PC-9 (cell line): ENCODE data around the gene SAMD14. TPM values are rescaled to one million over a fixed set of nuclear protein-coding genes. Genes with fewer than 3 reads are reported as not detected.

ENCODE experiments used
- BruUV-seq: library from RNA; stranded (reverse); fragments of 400-500 nt; replicated peaks from 2 replicates; lab custom pipeline; 2021; lab: Mats Ljungman, UMichigan
- CTCF ChIA-PET: fragments of 300-600 bp; sonication (Branson Sonifier 250); formaldehyde crosslinking; loops from one replicate; lab custom pipeline; 2022; ENCODE audit warnings: antibody characterized with exemption; lab: Charles Lee
- POLR2A ChIA-PET: fragments of 300-600 bp; sonication (Branson Sonifier 250); formaldehyde crosslinking; loops from one replicate; lab custom pipeline; 2022; ENCODE audit warnings: antibody characterized with exemption; ENCODE audit not compliant: unreplicated experiment; lab: Charles Lee
- DNase-seq, 2 experiments: peaks; one replicate each; pipeline versions ENCODE4 v3.0.0 to v3.0.0-alpha.2; 2015 to 2022; ENCODE audit warnings: mixed read lengths in 1 of 2
- H2AFZ ChIP-seq: fragments of 200-600 bp; sonication (generic); 2 replicates; pipeline ENCODE4 v1.8.1; 2017; ENCODE audit warnings: antibody characterized with exemption
- H3F3A ChIP-seq: fragments of 200-600 bp; sonication (generic); 2 replicates; pipeline ENCODE4 v1.8.1; 2017; ENCODE audit warnings: antibody characterized with exemption, mild to moderate bottlenecking, low read depth; ENCODE audit not compliant: insufficient read depth
- H3K27ac ChIP-seq: fragments of 200-600 bp; sonication (generic); 2 replicates; pipeline ENCODE4 v1.6.1; 2016; ENCODE audit warnings: mixed run types
- H3K27me3 ChIP-seq: fragments of 200-600 bp; sonication (generic); 2 replicates; pipeline ENCODE4 v1.6.1; 2016; ENCODE audit warnings: low read depth, mixed run types; ENCODE audit not compliant: insufficient read depth
- H3K36me3 ChIP-seq: fragments of 200-600 bp; sonication (generic); 2 replicates; pipeline ENCODE4 v1.6.1; 2016; ENCODE audit warnings: low read depth, mixed run types
- H3K4me1 ChIP-seq: fragments of 200-600 bp; sonication (generic); replicated peaks from 2 replicates; pipeline ENCODE4 v1.6.1; 2016; ENCODE audit warnings: mixed run types; ENCODE audit not compliant: insufficient read depth
- H3K4me2 ChIP-seq: fragments of 200-600 bp; sonication (generic); 2 replicates; pipeline ENCODE4 v1.6.1; 2017; ENCODE audit warnings: mixed run types
- H3K4me3 ChIP-seq: fragments of 200-600 bp; sonication (generic); 2 replicates; pipeline ENCODE4 v1.6.1; 2016; ENCODE audit warnings: mixed run types
- H3K79me2 ChIP-seq: fragments of 200-600 bp; sonication (generic); 2 replicates; pipeline ENCODE4 v1.6.1; 2017; ENCODE audit warnings: low read depth, mixed run types
- H3K9me2 ChIP-seq: fragments of 200-600 bp; sonication (generic); 2 replicates; pipeline ENCODE4 v1.8.1; 2017; ENCODE audit warnings: mild to moderate bottlenecking; ENCODE audit not compliant: insufficient read depth
- H3K9me3 ChIP-seq: fragments of 200-600 bp; sonication (generic); 2 replicates; pipeline ENCODE4 v1.8.1; 2016; ENCODE audit warnings: low read depth; ENCODE audit not compliant: insufficient read depth
- H4K20me1 ChIP-seq: fragments of 200-600 bp; sonication (generic); 2 replicates; pipeline ENCODE4 v1.8.1; 2017; ENCODE audit not compliant: insufficient read depth
- EZH2 ChIP-seq: fragments of 200-600 bp; sonication (generic); IDR thresholded peaks from 2 replicates; pipeline ENCODE4 v1.8.0; 2017; ENCODE audit warnings: antibody characterized with exemption, low read depth
- intact Hi-C: fragments of 100-400 bp; cut with micrococcal nuclease; formaldehyde crosslinking; loops from one replicate; pipeline ENCODE4 v1.10.0; 2022; ENCODE audit not compliant: unreplicated experiment
- total RNA-seq: library from RNA; stranded (reverse); gene quantifications from 2 replicates; pipeline ENCODE4 v1.2.3, GENCODE V29; 2021
- TF ChIP-seq, protein P1 (sequence below): fragments of 200-600 bp; sonication (generic); conservative IDR thresholded peaks from 2 replicates; pipeline ENCODE4 v1.6.1; 2017; ENCODE audit warnings: mixed run types, antibody characterized with exemption, mild to moderate bottlenecking, moderate library complexity

SAMD14 gene
- total RNA-seq, 1 experiment from 2014 or later, result 0.17 TPM

DNA sequence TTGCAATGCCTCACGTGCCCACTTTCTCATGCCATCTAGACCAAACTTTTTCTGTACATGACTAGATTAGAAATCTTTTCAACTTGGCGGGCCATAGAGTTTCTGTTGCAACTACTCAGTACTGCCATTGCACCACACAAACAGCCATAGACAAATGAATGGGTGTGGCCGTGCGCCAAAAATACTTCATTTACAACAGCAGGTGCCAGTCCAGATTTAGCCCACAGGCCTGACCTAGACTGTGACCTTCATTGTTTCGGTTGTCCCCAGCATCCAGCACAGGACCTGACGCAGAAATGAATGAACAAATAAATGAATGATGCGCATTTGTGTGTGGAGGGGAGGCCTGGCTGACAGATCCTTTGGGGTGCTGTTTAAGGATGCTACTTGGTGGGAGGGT, 49.1 kb downstream of the SAMD14 start:
- Histone ChIP-seq H4K20me1 (peaks cover 87% of the 10 kb centered on the region), H2AFZ (no peak overlapping the region), H3K9me2 (no peaks in the 10 kb centered on the region), H3K9me3 (no peaks in the 10 kb centered on the region), H3K27ac (peak overlapping the region; percentile 23; the same call in 1 of the 2 replicates), H3K4me3 (no peak overlapping the region), H3K79me2 (peaks cover 34% of the 10 kb centered on the region; the same call in 1 of the 2 replicates), H3K36me3 (peaks cover 85% of the 10 kb centered on the region), H3K4me2 (no peak overlapping the region), H3F3A (peaks cover 96% of the 10 kb centered on the region), H3K4me1 (no peaks in the 10 kb centered on the region), H3K27me3 (no peaks in the 10 kb centered on the region)
- no TSS peak for BruUV-seq
- CTCF ChIA-PET, result no interaction called here
- no peak for DNase-seq
- POLR2A ChIA-PET, result no interaction called here
- intact Hi-C loops, result loop anchor here (10.0 kb wide), 1 partner anchor 506 kb away; the partner anchor contains the start of gene NXPH3
- TF ChIP-seq, protein P1, sequence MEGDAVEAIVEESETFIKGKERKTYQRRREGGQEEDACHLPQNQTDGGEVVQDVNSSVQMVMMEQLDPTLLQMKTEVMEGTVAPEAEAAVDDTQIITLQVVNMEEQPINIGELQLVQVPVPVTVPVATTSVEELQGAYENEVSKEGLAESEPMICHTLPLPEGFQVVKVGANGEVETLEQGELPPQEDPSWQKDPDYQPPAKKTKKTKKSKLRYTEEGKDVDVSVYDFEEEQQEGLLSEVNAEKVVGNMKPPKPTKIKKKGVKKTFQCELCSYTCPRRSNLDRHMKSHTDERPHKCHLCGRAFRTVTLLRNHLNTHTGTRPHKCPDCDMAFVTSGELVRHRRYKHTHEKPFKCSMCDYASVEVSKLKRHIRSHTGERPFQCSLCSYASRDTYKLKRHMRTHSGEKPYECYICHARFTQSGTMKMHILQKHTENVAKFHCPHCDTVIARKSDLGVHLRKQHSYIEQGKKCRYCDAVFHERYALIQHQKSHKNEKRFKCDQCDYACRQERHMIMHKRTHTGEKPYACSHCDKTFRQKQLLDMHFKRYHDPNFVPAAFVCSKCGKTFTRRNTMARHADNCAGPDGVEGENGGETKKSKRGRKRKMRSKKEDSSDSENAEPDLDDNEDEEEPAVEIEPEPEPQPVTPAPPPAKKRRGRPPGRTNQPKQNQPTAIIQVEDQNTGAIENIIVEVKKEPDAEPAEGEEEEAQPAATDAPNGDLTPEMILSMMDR, result no peak
- TF ChIP-seq EZH2, result no peak

DNA sequence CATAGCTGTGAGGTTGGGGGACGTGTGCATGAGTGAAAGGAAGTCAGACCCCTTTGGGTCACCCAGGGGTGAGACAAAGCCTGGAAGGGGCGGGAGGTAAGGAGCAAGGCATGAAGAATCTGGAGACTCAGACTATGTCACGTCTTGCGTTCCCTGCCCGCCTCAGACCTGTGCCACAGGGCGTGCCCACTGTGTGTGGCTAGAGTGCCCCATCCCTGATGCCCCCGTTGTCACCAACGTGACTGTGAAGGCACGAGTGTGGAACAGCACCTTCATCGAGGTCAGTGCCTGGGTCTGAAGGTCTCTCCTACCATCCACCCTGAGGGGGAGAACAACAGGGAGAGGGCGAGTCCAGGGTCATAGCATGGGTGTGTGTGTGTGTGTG, 49.9 kb downstream of the SAMD14 start:
- ChIA-PET POLR2A (no interaction called here), CTCF (no interaction called here)
- Histone ChIP-seq H3F3A (peaks cover 100% of the 10 kb centered on the region), H4K20me1 (peaks cover 91% of the 10 kb centered on the region), H3K79me2 (peaks cover 41% of the 10 kb centered on the region), H3K4me3 (no peak overlapping the region), H3K9me3 (no peaks in the 10 kb centered on the region), H3K4me2 (no peak overlapping the region), H3K36me3 (peaks cover 90% of the 10 kb centered on the region), H3K4me1 (no peaks in the 10 kb centered on the region), H3K27ac (peak overlapping the region; percentile 23; the same call in 1 of the 2 replicates), H2AFZ (no peak overlapping the region), H3K27me3 (no peaks in the 10 kb centered on the region), H3K9me2 (no peaks in the 10 kb centered on the region)
- no peak for DNase-seq
- BruUV-seq, result no TSS peak
- intact Hi-C loops, result loop anchor here (10.0 kb wide), 1 partner anchor 505 kb away; the partner anchor contains the start of gene NXPH3
- TF ChIP-seq, protein P1, result no peak
- TF ChIP-seq EZH2, result no peak

DNA sequence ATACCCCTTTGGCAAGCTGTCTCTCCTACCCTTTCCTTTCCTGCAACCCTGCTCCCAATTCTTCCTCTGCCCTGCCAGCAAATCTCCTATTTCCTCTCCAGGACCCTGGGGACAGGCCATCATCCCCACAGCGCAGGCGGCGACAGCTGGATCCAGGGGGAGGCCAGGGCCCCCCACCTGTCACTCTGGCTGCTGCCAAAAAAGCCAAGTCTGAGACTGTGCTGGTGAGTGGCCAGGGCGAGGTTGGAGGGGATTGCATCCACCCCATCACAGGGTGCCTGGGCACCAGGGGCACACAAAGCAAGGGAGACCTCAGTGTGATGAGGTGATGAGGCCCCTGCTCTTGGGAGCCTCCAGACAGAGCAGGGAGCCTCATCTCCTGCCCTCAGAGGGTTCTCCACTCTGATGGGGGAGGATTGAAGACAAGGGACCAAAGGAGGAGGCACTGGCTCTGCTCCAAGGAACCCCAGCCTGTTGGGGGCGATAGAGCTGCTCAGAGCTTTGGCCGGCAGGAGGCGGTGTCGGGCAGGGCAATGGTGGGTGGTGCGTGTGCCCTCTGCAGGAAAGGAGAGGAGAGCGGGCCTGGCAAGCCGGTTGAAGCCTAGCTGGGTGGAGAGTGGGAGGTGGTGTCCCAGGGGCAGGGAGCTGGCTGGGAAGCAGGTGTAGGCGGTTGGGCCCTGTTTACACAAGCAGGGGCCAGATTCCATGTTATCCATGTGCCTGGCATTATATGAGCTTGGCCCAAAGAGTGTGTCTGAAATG, 50.4 kb downstream of the SAMD14 start:
- POLR2A ChIA-PET, result no interaction called here
- no TSS peak for BruUV-seq
- intact Hi-C loops, result loop anchor here (10.0 kb wide), 1 partner anchor 505 kb away; the partner anchor contains the start of gene NXPH3

More for the DNA sequence above, 50.4 kb downstream of the SAMD14 start:
- TF ChIP-seq, protein P1, result no peak; the same call in 1 of the 2 replicates
- no peak for TF ChIP-seq EZH2
- H3K27ac ChIP-seq, result no peak overlapping the region; the same call in 1 of the 2 replicates
- no peaks in the 10 kb centered on the region for H3K9me3 ChIP-seq
- peaks cover 100% of the 10 kb centered on the region for H3F3A ChIP-seq
- H3K4me1 ChIP-seq, result no peaks in the 10 kb centered on the region
- no peak overlapping the region for H3K4me2 ChIP-seq
- no peak overlapping the region for H2AFZ ChIP-seq
- H3K79me2 ChIP-seq, result peaks cover 47% of the 10 kb centered on the region
- no peaks in the 10 kb centered on the region for H3K9me2 ChIP-seq
- no peak overlapping the region for H3K4me3 ChIP-seq
- CTCF ChIA-PET, result no interaction called here
- H3K36me3 ChIP-seq, result peaks cover 92% of the 10 kb centered on the region
- peak in 1 of 2 experiments; percentile 38 for DNase-seq
- H4K20me1 ChIP-seq, result peaks cover 91% of the 10 kb centered on the region
- H3K27me3 ChIP-seq, result no peaks in the 10 kb centered on the region
